Ovary (tissue), 3 donors: ENCODE measurements around the gene RHBDF2.

Experiments used
- CTCF ChIP-seq, 3 donors: fragments of 450-650 bp in 2 of 3; fragments of 200-600 bp in 1 of 3; IDR thresholded peaks; one replicate each; pipeline versions ENCODE4 v1.5.1 to v1.8.0; 2016 to 2022; ENCODE audit warnings: antibody characterized with exemption in 3 of 3, mild to moderate bottlenecking in 1 of 3
- EP300 ChIP-seq: sonication (generic); formaldehyde crosslinking; IDR thresholded peaks from one replicate; pipeline ENCODE4 v1.6.1; 2017; ENCODE audit warnings: antibody characterized with exemption
- POLR2A ChIP-seq: fragments of 450-650 bp; IDR thresholded peaks from one replicate; pipeline ENCODE4 v1.6.1; 2017; ENCODE audit warnings: antibody characterized with exemption, mild to moderate bottlenecking, moderate library complexity
- donor health status: DM: no; HTN: no; CAD: no.

- TF ChIP-seq CTCF (IDR thresholded peaks at IDR 0.05) (no peak), POLR2A (no peak), EP300 (no peak)
These were observed 18.1 kb upstream of the RHBDF2 start for GRCh38 chr17:76519048-76519966.
